BLaER1 (cell line): ENCODE data around the gene ICA1.

Experiments
- H3K27ac ChIP-seq: shearing (Covaris generic); formaldehyde crosslinking; 2 replicates; pipeline ENCODE4 v1.8.1; 2022
- H3K27me3 ChIP-seq: shearing (Covaris generic); formaldehyde crosslinking; 2 replicates; pipeline ENCODE4 v1.8.1; 2022
- H3K36me3 ChIP-seq: shearing (Covaris generic); formaldehyde crosslinking; 2 replicates; pipeline ENCODE4 v1.8.1; 2022
- H3K4me1 ChIP-seq: shearing (Covaris generic); formaldehyde crosslinking; 2 replicates; pipeline ENCODE4 v1.8.1; 2022
- H3K4me2 ChIP-seq: shearing (Covaris generic); formaldehyde crosslinking; 2 replicates; pipeline ENCODE4 v1.8.1; 2022
- H3K4me3 ChIP-seq: shearing (Covaris generic); formaldehyde crosslinking; 2 replicates; pipeline ENCODE4 v1.8.1; 2022
- H3K9ac ChIP-seq: shearing (Covaris generic); formaldehyde crosslinking; 2 replicates; pipeline ENCODE4 v1.8.1; 2022
- H3K9me3 ChIP-seq: shearing (Covaris generic); formaldehyde crosslinking; 2 replicates; pipeline ENCODE4 v1.8.1; 2022
- H4K20me1 ChIP-seq: shearing (Covaris generic); formaldehyde crosslinking; 2 replicates; pipeline ENCODE4 v1.8.1; 2022
- Cebpa-rat ChIP-seq: shearing (Covaris generic); IDR thresholded peaks from 2 replicates; pipeline ENCODE4 v1.8.1; 2022

ICA1 gene

GRCh38 chr7:8290645-8291308 lies 28.8 kb upstream of the ICA1 start:
- no peak overlapping the region for H3K27ac ChIP-seq
- H3K9me3 ChIP-seq: no peaks in the 10 kb centered on the region
- no peaks in the 10 kb centered on the region for H4K20me1 ChIP-seq
- no peak overlapping the region for H3K4me3 ChIP-seq
- no peaks in the 10 kb centered on the region for H3K4me1 ChIP-seq
- H3K4me2 ChIP-seq: no peak overlapping the region
- H3K27me3 ChIP-seq: no peaks in the 10 kb centered on the region
- no peak for TF ChIP-seq Cebpa-rat
- no peak overlapping the region for H3K9ac ChIP-seq
- H3K36me3 ChIP-seq: no peaks in the 10 kb centered on the region

- Histone ChIP-seq H3K4me3 (no peak overlapping the region), H3K9ac (no peak overlapping the region), H3K27me3 (no peaks in the 10 kb centered on the region), H3K4me2 (no peak overlapping the region), H3K36me3 (no peaks in the 10 kb centered on the region), H3K4me1 (no peaks in the 10 kb centered on the region), H3K9me3 (no peaks in the 10 kb centered on the region), H4K20me1 (no peaks in the 10 kb centered on the region), H3K27ac (no peak overlapping the region)
- no peak for TF ChIP-seq Cebpa-rat
Measured at GRCh38 chr7:8286118-8286517, 24.2 kb upstream of the ICA1 start.

DNA sequence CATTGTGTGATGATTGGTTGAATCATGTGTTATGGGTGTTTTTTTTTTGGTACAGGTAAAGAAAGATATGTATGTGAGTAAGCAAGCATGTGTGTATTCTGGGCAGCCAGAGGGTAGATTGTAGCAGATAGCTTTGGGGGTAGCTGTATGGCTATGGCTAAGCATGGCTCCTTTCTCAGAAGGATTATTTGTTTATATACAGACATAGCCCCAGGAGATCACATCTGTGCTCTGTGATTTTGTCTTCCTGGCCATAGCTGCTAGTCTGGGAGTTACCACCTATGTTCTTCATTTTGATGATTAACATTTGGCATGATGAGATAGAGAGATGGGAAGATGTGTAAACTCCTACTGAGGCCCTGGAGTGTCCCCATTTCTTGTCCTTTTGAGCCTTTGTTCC lies 23.2 kb upstream of the ICA1 start:
- Histone ChIP-seq H3K4me1 (no peaks in the 10 kb centered on the region), H3K4me3 (no peak overlapping the region), H3K9me3 (no peaks in the 10 kb centered on the region), H3K9ac (no peak overlapping the region), H3K36me3 (no peaks in the 10 kb centered on the region), H3K27me3 (no peaks in the 10 kb centered on the region), H3K4me2 (no peak overlapping the region), H4K20me1 (no peaks in the 10 kb centered on the region), H3K27ac (no peak overlapping the region)
- no peak for TF ChIP-seq Cebpa-rat

- no peak overlapping the region for H3K27ac ChIP-seq
- no peak for TF ChIP-seq Cebpa-rat
- H3K9me3 ChIP-seq: no peaks in the 10 kb centered on the region
Measured at GRCh38 chr7:8284606-8285005, 22.6 kb upstream of the ICA1 start.

GRCh38 chr7:8283968-8284367 lies 22.0 kb upstream of the ICA1 start:
- no peak overlapping the region for H3K27ac ChIP-seq
- H3K4me1 ChIP-seq: no peaks in the 10 kb centered on the region
- H3K4me2 ChIP-seq: no peak overlapping the region

More at GRCh38 chr7:8284606-8285005, 22.6 kb upstream of the ICA1 start:
- Histone ChIP-seq H3K4me1 (no peaks in the 10 kb centered on the region), H3K36me3 (no peaks in the 10 kb centered on the region), H3K4me3 (no peak overlapping the region), H3K4me2 (no peak overlapping the region), H3K27me3 (no peaks in the 10 kb centered on the region), H3K9ac (no peak overlapping the region), H4K20me1 (no peaks in the 10 kb centered on the region)

DNA sequence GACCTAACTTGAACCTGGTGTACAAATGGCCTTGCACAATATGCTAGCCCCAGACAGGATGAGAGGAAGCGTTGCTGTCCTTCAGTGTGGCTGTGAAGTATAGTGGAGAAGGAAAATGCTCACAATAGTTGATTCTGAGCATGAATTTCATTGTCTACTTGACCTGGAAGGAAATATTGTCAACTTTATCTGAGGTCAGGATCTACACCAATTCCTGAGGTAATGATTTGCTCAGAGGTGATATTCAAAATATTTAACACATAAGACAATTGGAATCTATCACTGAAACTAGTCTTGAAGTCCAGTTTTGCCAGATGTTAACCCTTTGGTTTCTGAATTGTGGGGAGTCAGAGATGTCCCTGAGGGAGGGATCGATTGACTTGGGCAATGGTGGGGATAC lies 20.9 kb upstream of the ICA1 start:
- no peak for TF ChIP-seq Cebpa-rat
- H3K9me3 ChIP-seq: no peaks in the 10 kb centered on the region
- H4K20me1 ChIP-seq: no peaks in the 10 kb centered on the region

More at GRCh38 chr7:8283968-8284367, 22.0 kb upstream of the ICA1 start:
- Histone ChIP-seq H3K4me3 (no peak overlapping the region), H4K20me1 (no peaks in the 10 kb centered on the region), H3K27me3 (no peaks in the 10 kb centered on the region), H3K9me3 (no peaks in the 10 kb centered on the region), H3K9ac (no peak overlapping the region), H3K36me3 (no peaks in the 10 kb centered on the region)
- TF ChIP-seq Cebpa-rat: no peak

DNA sequence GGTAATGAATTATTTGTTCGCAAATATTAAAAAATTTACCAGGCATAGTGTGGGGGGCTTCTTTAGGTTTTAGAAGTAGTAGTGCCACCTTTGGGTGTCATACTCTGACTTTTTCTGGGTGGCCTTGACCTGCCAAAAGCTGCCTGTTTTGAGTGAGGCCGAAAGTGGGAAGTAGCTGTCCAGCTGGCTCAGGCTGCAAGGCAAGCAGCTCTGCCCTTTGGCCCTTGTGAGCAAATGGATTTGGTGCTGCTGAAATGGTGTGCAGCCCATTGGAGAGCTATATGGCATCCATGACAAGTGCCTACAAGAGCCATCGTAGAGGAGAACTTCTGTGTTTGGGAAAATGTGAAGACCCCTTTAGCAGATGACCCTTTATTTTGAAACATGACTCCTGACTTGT lies 20.2 kb upstream of the ICA1 start:
- H3K36me3 ChIP-seq: no peaks in the 10 kb centered on the region
- no peak overlapping the region for H3K9ac ChIP-seq
- no peak overlapping the region for H3K4me3 ChIP-seq
- no peaks in the 10 kb centered on the region for H3K4me1 ChIP-seq
- H4K20me1 ChIP-seq: no peaks in the 10 kb centered on the region
- no peaks in the 10 kb centered on the region for H3K9me3 ChIP-seq
- TF ChIP-seq Cebpa-rat: no peak
- H3K4me2 ChIP-seq: no peak overlapping the region
- H3K27me3 ChIP-seq: no peaks in the 10 kb centered on the region
- no peak overlapping the region for H3K27ac ChIP-seq

More for the DNA sequence above, 20.9 kb upstream of the ICA1 start:
- Histone ChIP-seq H3K36me3 (no peaks in the 10 kb centered on the region), H3K4me1 (no peaks in the 10 kb centered on the region), H3K9ac (no peak overlapping the region), H3K27ac (no peak overlapping the region), H3K27me3 (no peaks in the 10 kb centered on the region), H3K4me2 (no peak overlapping the region), H3K4me3 (no peak overlapping the region)

DNA sequence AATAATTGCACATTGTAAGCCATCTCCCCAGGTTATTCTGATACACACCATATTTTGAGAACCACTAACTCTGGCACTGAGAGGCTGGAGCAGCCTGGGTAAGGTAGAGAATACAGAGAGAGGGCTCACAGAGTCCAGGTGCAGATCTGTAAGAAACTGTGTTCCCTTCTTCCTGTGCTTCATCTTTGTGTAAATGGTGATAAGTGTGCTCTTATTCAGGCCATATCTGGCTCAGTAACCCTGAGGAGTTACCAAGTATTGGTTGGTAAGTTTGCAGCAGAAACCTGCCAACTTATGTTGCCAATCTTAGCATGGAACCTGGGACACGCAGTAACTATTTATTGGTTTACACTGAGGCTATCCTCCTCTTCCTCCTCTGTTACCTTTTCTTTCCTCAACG lies 16.2 kb upstream of the ICA1 start:
- no peaks in the 10 kb centered on the region for H3K9me3 ChIP-seq
- H3K27me3 ChIP-seq: no peaks in the 10 kb centered on the region
- no peak overlapping the region for H3K4me2 ChIP-seq
- no peak for TF ChIP-seq Cebpa-rat
- no peaks in the 10 kb centered on the region for H3K36me3 ChIP-seq
- no peak overlapping the region for H3K4me3 ChIP-seq
- H3K9ac ChIP-seq: no peak overlapping the region
- no peaks in the 10 kb centered on the region for H3K4me1 ChIP-seq
- H3K27ac ChIP-seq: no peak overlapping the region
- H4K20me1 ChIP-seq: no peaks in the 10 kb centered on the region

- Histone ChIP-seq H3K27me3 (no peaks in the 10 kb centered on the region), H3K36me3 (no peaks in the 10 kb centered on the region), H3K27ac (no peak overlapping the region), H4K20me1 (no peaks in the 10 kb centered on the region), H3K9ac (no peak overlapping the region), H3K4me2 (no peak overlapping the region), H3K4me3 (no peak overlapping the region), H3K9me3 (no peaks in the 10 kb centered on the region), H3K4me1 (no peaks in the 10 kb centered on the region)
- no peak for TF ChIP-seq Cebpa-rat
Measured at GRCh38 chr7:8277394-8277982, 15.5 kb upstream of the ICA1 start.

DNA sequence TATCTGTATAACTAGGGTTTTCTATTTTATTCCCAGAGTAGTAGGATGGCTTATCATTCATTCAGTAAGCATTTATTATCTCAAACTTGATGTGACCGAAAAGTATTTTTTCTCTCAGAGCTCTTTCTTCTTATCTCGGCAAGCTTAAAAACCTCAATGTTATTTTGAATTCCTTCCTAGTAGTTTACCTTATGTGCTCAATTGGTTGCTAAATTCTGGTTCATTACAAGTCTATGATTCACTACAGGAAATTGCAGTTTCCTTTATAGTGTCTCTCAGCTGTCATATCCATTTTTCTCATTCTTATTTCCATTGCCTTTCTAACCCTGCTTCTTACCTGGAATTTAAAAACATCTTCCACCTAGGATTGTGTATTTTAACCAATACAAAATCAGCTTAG lies 12.6 kb upstream of the ICA1 start:
- Histone ChIP-seq H3K9me3 (no peaks in the 10 kb centered on the region), H3K4me2 (no peak overlapping the region), H3K4me1 (no peaks in the 10 kb centered on the region), H3K27ac (no peak overlapping the region), H3K27me3 (no peaks in the 10 kb centered on the region), H3K4me3 (no peak overlapping the region), H3K9ac (no peak overlapping the region), H3K36me3 (no peaks in the 10 kb centered on the region), H4K20me1 (no peaks in the 10 kb centered on the region)
- TF ChIP-seq Cebpa-rat: no peak
